CD4-positive, CD25-positive, alpha-beta regulatory T cell (primary cell): ENCODE data around the gene C10orf90. TPM values are rescaled to one million over a fixed set of nuclear protein-coding genes. Genes with fewer than 3 reads are reported as not detected.

Source experiments
- ATAC-seq, 2 donors: fragments of 150-1000 bp; cut with Tn5 transposase; one replicate each; pipeline ENCODE4 v1.10.0; 2021; ENCODE audit warnings: low read depth in 2 of 2, moderate number of reproducible peaks in 2 of 2, moderate library complexity in 1 of 2
- DNase-seq, 3 donors: peaks; one replicate each; pipeline versions ENCODE4 v3.0.0 to v3.0.0-alpha.2; 2012 to 2022; ENCODE audit warnings: mixed read lengths in 1 of 3
- H3K27ac ChIP-seq: one replicate; pipeline ENCODE4 v1.7.0; 2013; ENCODE audit warnings: mild to moderate bottlenecking, low read length; ENCODE audit not compliant: insufficient read depth, poor library complexity, severe bottlenecking
- H3K27me3 ChIP-seq: one replicate; pipeline ENCODE4 v1.7.0; 2013; ENCODE audit warnings: low read length; ENCODE audit not compliant: control insufficient read depth, insufficient read depth
- H3K36me3 ChIP-seq: one replicate; pipeline ENCODE4 v1.7.0; 2013; ENCODE audit warnings: mild to moderate bottlenecking, low read length, moderate library complexity; ENCODE audit not compliant: control insufficient read depth, insufficient read depth
- H3K4me1 ChIP-seq: 2 replicates; pipeline ENCODE4 v1.7.0; 2013; ENCODE audit warnings: mild to moderate bottlenecking, low read length; ENCODE audit not compliant: insufficient read depth, control insufficient read depth, poor library complexity, severe bottlenecking
- H3K4me3 ChIP-seq: one replicate; pipeline ENCODE4 v1.7.0; 2013; ENCODE audit warnings: low read depth, mild to moderate bottlenecking, low read length, moderate library complexity
- H3K9me3 ChIP-seq, 2 experiments: 1 replicate in 1 of 2; 2 replicates in 1 of 2; pipeline ENCODE4 v1.7.0; 2013; ENCODE audit warnings: low read length in 2 of 2, mild to moderate bottlenecking in 1 of 2, moderate library complexity in 1 of 2; ENCODE audit not compliant: control insufficient read depth in 2 of 2
- H3K27ac Mint-ChIP-seq, 3 donors: one replicate each; pipeline ENCODE4 v1.8.0; 2020 to 2022; ENCODE audit warnings: mild to moderate bottlenecking in 3 of 3, mixed read lengths in 3 of 3, moderate library complexity in 2 of 3
- H3K27me3 Mint-ChIP-seq: one replicate; pipeline ENCODE4 v1.8.0; 2022; ENCODE audit warnings: mild to moderate bottlenecking, mixed read lengths
- H3K36me3 Mint-ChIP-seq: one replicate; pipeline ENCODE4 v1.8.0; 2020; ENCODE audit warnings: mixed read lengths
- H3K4me1 Mint-ChIP-seq, 4 donors: one replicate each; pipeline ENCODE4 v1.8.0; 2020 to 2022; ENCODE audit warnings: mixed read lengths in 4 of 4, mild to moderate bottlenecking in 1 of 4
- H3K4me3 Mint-ChIP-seq, 4 donors: one replicate each; pipeline ENCODE4 v1.8.0; 2020 to 2022; ENCODE audit warnings: mild to moderate bottlenecking in 4 of 4, mixed read lengths in 4 of 4, moderate library complexity in 3 of 4
- H3K9me3 Mint-ChIP-seq, 7 donors: one replicate each; pipeline ENCODE4 v1.8.0; 2020 to 2022; ENCODE audit warnings: mixed read lengths in 7 of 7, mild to moderate bottlenecking in 3 of 7, moderate library complexity in 2 of 7
- polyA plus RNA-seq, 4 donors: library from polyadenylated mRNA; unstranded; fragments of 300-500 nt; fragmentation: Illumina TruSeq; gene quantifications; one replicate each; pipeline ENCODE4 v1.2.3, GENCODE V29; 2021
- total RNA-seq: library from RNA; stranded (reverse); gene quantifications from one replicate; pipeline ENCODE4 v1.2.3, GENCODE V29; 2022

Gene C10orf90
- total and polyA plus RNA-seq, 5 donors from 2014 or later: not detected

DNA sequence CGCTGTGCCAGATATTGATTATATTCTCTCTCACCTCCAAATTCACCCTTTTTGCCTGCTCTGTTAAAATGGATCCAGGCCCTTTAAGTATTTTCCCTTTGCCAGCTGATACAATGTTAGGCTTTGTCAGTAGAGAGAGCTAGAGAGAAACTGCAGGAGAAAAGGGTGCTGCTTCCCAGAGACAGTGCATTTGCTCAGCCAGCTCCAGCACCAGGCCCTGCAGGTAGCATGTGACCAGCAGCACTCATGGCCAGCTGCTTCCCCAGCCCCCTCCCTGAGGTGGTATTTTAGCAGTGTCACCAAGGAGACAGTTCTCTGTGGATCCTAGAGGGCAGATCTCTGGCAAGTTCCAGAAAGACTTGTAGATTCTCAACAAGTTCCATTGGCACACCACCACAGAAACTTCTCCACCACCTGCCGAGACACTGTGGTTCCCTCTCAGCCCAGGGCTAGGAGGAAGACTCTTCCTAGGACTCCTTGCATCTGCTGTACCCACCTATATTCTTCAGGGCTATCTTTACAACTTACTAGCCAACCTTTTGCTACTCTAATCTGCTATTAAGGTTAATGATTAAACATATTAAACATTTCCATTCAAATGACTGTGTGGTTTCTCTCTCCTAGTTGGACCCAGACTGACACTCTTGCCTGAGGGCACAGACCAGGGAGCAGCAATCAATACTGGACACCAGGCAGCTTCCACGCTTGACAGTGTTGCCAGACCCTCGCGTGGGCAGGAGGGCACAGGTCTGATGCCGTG lies 246.6 kb downstream of the C10orf90 start:
- ATAC-seq: no peak
- H3K27me3 Mint-ChIP-seq: no peaks in the 10 kb centered on the region
- H3K4me3 Mint-ChIP-seq: no peak overlapping the region

DNA sequence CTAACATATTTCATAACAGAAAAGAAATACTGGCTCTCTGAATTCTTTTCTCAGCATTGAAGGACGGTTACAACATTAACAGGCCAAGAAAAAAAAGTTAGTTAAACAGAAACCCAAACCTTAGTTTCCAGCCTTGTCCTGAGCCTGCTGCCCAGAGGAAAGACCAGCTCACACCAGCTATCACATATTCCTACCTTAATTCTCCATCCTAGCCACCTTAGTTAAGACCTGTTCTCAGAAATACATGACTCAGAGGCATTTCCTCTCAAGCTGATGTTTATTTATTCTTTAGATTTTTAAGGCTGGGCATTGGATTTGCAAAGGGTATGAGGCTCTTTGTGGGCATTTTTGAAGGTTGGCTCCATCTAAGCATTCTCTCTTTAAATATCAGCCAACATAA lies 247.9 kb downstream of the C10orf90 start:
- no peaks in the 10 kb centered on the region for H3K36me3 Mint-ChIP-seq
- Histone ChIP-seq H3K36me3 (no peaks in the 10 kb centered on the region), H3K4me1 (no peaks in the 10 kb centered on the region), H3K27me3 (no peaks in the 10 kb centered on the region), H3K27ac (no peak overlapping the region), H3K4me3 (no peak overlapping the region), H3K9me3 (peaks cover 11 to 20% of the 10 kb centered on the region in 2 experiments)
- H3K4me1 Mint-ChIP-seq: peaks cover 0 to 2% (median under 1%) of the 10 kb centered on the region in 4 donors
- DNase-seq (no peak), ATAC-seq (no peak)
- no peak overlapping the region for H3K4me3 Mint-ChIP-seq
- H3K27me3 Mint-ChIP-seq: no peaks in the 10 kb centered on the region
- H3K27ac Mint-ChIP-seq: no peak overlapping the region
- H3K9me3 Mint-ChIP-seq: peaks cover 0 to 36% (median 9%) of the 10 kb centered on the region in 7 donors

More for the DNA sequence above, 246.6 kb downstream of the C10orf90 start:
- H3K27ac Mint-ChIP-seq: no peak overlapping the region
- no peak for DNase-seq
- no peaks in the 10 kb centered on the region for H3K27me3 ChIP-seq
- no peaks in the 10 kb centered on the region for H3K36me3 Mint-ChIP-seq
- H3K4me3 ChIP-seq: no peak overlapping the region
- peaks cover 0 to 2% (median under 1%) of the 10 kb centered on the region in 4 donors for H3K4me1 Mint-ChIP-seq
- peaks cover 11 to 18% of the 10 kb centered on the region in 2 experiments for H3K9me3 ChIP-seq
- peaks cover 0 to 27% (median 9%) of the 10 kb centered on the region in 7 donors for H3K9me3 Mint-ChIP-seq
- no peaks in the 10 kb centered on the region for H3K4me1 ChIP-seq
- no peaks in the 10 kb centered on the region for H3K36me3 ChIP-seq
- no peak overlapping the region for H3K27ac ChIP-seq

DNA sequence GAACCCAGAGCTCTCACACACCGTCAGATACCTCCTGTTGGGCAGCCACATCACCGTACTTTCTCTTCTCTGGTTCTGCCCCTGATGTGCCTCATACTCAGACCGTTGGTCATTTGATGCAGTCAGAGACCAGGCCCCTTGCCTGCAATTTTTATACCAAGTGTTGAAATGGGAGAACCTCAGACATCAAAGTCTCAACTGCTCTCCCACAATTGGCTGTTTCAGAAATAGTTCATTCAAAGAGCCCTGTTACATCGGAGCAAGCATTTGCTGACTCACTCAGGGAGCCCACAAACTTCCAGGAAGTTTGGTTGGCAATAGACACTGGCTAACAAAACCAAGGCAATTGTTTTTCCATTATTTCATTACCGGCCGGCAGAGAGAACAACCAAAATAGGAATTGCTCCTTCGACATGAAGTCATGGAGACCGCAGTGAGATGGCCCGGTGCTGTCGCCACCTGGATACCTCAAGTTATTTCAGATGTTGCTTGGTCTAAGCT lies 248.7 kb downstream of the C10orf90 start:
- no peak for DNase-seq
- H3K9me3 ChIP-seq: peaks cover 11 to 20% of the 10 kb centered on the region in 2 experiments
- no peaks in the 10 kb centered on the region for H3K36me3 ChIP-seq
- H3K9me3 Mint-ChIP-seq: peaks cover 0 to 36% (median 9%) of the 10 kb centered on the region in 7 donors
- H3K36me3 Mint-ChIP-seq: no peaks in the 10 kb centered on the region
- no peaks in the 10 kb centered on the region for H3K27me3 Mint-ChIP-seq
- H3K4me1 Mint-ChIP-seq: peaks cover 0 to 2% (median under 1%) of the 10 kb centered on the region in 4 donors
- H3K4me3 Mint-ChIP-seq: no peak overlapping the region
- peak overlapping the region in 1 of 3 donors; percentile 32 for H3K27ac Mint-ChIP-seq
- H3K27me3 ChIP-seq: no peaks in the 10 kb centered on the region
- H3K4me3 ChIP-seq: no peak overlapping the region
- no peak for ATAC-seq
- no peaks in the 10 kb centered on the region for H3K4me1 ChIP-seq
- no peak overlapping the region for H3K27ac ChIP-seq

DNA sequence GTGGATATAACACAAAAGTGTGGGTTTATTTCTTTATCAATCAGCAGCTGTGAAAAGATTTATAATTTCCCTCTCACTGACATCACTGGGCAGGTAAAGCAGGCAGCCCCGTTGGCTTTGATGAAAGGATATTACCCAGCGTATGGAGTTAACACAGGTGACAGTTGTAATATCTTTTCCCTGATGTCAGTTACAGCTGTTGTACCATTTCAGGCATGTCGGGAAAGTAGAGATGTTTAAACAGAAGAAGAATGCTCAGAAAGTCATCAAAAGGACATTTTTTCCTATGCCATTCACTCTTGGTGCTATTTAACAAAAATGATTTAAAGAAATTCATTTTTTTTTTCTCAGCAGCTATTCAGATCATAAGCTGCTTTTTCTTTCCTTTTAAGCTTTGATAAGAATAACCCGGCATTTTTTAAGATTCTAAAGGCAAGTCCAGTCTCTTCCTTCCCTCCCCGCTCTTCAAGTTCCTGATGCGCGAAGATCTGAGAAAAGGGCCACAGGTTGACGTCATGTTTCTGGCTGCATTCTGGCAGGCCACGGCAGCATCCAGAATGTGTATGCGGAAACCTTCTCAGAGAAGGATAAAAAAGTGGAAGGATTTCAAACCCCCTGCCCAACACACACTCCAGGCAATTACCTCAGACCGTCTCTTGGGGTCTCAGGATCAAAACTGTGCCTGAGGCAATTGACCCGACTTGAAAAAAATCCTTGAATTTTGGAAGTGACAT lies 249.8 kb downstream of the C10orf90 start:
- Mint-ChIP-seq H3K27me3 (no peaks in the 10 kb centered on the region), H3K9me3 (peaks cover 0 to 38% (median 8%) of the 10 kb centered on the region in 7 donors), H3K4me1 (no peaks in the 10 kb centered on the region), H3K36me3 (no peaks in the 10 kb centered on the region), H3K27ac (no peak overlapping the region), H3K4me3 (no peak overlapping the region)
- peaks cover 11 to 20% of the 10 kb centered on the region in 2 experiments for H3K9me3 ChIP-seq
- DNase-seq (no peak), ATAC-seq (no peak)
- no peaks in the 10 kb centered on the region for H3K27me3 ChIP-seq
- H3K4me1 ChIP-seq: no peaks in the 10 kb centered on the region
- no peak overlapping the region for H3K27ac ChIP-seq
- H3K4me3 ChIP-seq: no peak overlapping the region
- no peaks in the 10 kb centered on the region for H3K36me3 ChIP-seq

DNA sequence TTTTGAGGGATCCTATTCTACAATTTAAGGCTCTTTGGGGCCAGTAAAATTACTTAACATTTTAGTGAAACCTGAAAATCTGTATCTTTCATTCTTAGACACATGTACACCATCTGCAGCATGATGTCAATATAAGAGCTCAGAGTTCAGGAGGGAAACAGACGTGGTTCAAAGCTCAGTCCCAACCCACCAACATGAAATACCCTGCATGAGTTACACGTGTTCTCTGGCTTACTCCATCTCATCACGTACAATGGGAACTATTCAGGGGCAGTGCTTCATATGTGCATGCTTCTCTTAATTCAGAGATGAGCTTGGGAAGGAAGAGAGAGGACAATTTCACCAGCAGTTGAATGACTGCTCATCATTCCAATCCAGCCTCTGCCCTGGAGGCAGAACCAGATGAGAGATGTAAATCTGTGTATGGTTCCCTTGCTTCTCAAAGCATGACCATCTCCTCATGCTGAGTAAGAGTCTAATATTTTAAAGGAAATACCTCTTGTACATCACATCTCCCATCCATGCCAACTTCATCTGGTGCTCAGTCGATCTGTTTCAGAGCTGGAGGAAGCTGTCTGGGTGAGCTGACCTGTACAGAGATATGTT lies 253.2 kb downstream of the C10orf90 start:
- no peaks in the 10 kb centered on the region for H3K4me1 ChIP-seq
- no peak overlapping the region for H3K27ac ChIP-seq
- H3K4me3 ChIP-seq: no peak overlapping the region
- Mint-ChIP-seq H3K27ac (no peak overlapping the region), H3K27me3 (no peaks in the 10 kb centered on the region), H3K4me3 (no peak overlapping the region), H3K36me3 (no peaks in the 10 kb centered on the region), H3K4me1 (no peaks in the 10 kb centered on the region), H3K9me3 (peaks cover 0 to 20% (median 2%) of the 10 kb centered on the region in 7 donors)
- H3K9me3 ChIP-seq: peaks cover 0 to 7% of the 10 kb centered on the region in 2 experiments
- H3K36me3 ChIP-seq: no peaks in the 10 kb centered on the region
- H3K27me3 ChIP-seq: no peaks in the 10 kb centered on the region
- DNase-seq (no peak), ATAC-seq (no peak)

DNA sequence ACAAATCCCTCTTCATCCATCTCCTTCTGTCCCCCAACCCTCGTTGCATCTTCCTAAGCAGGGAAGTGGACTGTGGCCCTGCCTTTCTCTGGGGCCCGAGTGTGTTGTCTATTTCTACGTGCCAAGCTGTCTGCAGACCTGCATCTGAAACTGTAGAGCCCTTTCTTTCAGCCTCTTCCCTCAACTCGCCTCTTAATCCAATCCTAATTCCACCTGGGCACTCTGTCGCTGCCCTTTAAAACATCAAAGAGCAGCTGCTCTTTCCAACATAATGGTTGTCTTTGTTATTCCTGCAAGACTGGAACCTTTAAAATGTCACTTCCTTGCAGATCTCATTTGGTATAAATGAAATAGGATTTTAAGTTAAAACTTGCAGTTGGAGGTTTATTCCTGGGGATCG lies 260.7 kb downstream of the C10orf90 start:
- H3K4me3 ChIP-seq: no peak overlapping the region
- ATAC-seq (no peak), DNase-seq (no peak)
- no peaks in the 10 kb centered on the region for H3K36me3 ChIP-seq
- H3K27ac ChIP-seq: no peak overlapping the region
- Mint-ChIP-seq H3K9me3 (peaks cover 0 to 4% (median 0%) of the 10 kb centered on the region in 7 donors), H3K27ac (no peak overlapping the region), H3K4me1 (peaks cover 0 to 2% (median 0%) of the 10 kb centered on the region in 4 donors), H3K36me3 (no peaks in the 10 kb centered on the region), H3K27me3 (peaks cover 19% of the 10 kb centered on the region), H3K4me3 (no peak overlapping the region)
- H3K27me3 ChIP-seq: peaks cover 2% of the 10 kb centered on the region
- H3K4me1 ChIP-seq: no peaks in the 10 kb centered on the region
- H3K9me3 ChIP-seq: no peaks in the 10 kb centered on the region

DNA sequence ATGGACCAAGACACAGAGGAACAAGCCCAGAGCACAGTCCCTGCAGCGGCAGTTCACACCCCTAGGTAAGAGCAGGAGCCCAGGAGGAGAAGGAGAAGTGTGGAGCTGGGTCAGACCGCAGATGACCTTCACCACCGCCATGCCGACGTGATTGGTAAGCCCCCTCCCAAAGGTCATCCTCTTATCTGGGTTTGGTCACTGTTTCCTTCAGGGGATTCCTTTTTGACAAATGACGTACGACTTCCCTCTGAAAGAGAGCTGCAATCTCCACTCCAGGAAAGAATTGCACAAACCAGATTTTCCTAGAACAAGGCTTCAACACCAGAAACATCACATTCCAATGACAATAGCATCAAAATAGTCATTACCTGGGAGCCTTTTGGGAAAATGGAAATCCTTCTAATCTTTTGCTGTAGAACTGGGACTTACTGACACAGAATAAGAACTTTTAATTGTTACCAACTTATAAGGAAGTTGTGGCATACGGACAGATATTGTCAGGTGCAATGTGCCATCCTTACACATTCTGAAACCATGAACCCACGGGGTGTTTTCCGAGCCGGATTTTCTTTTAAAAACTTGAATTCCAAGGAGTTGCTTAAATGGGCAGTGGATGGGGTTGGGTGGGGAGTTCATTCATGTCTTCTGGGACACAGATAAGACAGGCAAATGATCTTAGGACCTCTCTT lies 261.4 kb downstream of the C10orf90 start:
- ATAC-seq (no peak), DNase-seq (no peak)
- no peak overlapping the region for H3K4me3 Mint-ChIP-seq
- Histone ChIP-seq H3K9me3 (no peaks in the 10 kb centered on the region), H3K36me3 (no peaks in the 10 kb centered on the region), H3K27ac (no peak overlapping the region), H3K4me3 (no peak overlapping the region), H3K4me1 (no peaks in the 10 kb centered on the region), H3K27me3 (peaks cover 2% of the 10 kb centered on the region)
- peaks cover 0 to 4% (median 0%) of the 10 kb centered on the region in 7 donors for H3K9me3 Mint-ChIP-seq
- peaks cover 19% of the 10 kb centered on the region for H3K27me3 Mint-ChIP-seq
- H3K27ac Mint-ChIP-seq: no peak overlapping the region
- peaks cover 0 to 2% (median 0%) of the 10 kb centered on the region in 4 donors for H3K4me1 Mint-ChIP-seq
- no peaks in the 10 kb centered on the region for H3K36me3 Mint-ChIP-seq
